Pancreas (tissue), 10 donors: Measurements from ENCODE around the gene B3GNT5. TPM values are rescaled to one million over a fixed set of nuclear protein-coding genes. Genes with fewer than 3 reads are reported as not detected.

ENCODE experiments used
- ATAC-seq, 4 donors: fragments of 200-7000 bp; cut with Tn5 transposase; one replicate each; pipeline versions ENCODE4 v1.8.0 to v1.9.1; 2020; ENCODE audit warnings: mild to moderate bottlenecking in 4 of 4, moderate library complexity in 4 of 4
- DNase-seq, 6 donors: peaks; one replicate each; pipeline ENCODE4 v3.0.0-alpha.2; 2020
- FAIRE-seq: peaks from 2 replicates; lab custom pipeline; 2012; peaks lifted over from hg19 to GRCh38; lab: Jason Lieb, UNC
- H3K27ac ChIP-seq, 4 donors: fragments of 200-600 bp; sonication (generic); 1 replicate in 3 of 4; 2 replicates in 1 of 4; pipeline versions ENCODE4 v1.5.0 to v1.8.0; 2020
- H3K27me3 ChIP-seq, 4 donors: fragments of 200-600 bp; one replicate each; pipeline ENCODE4 v1.8.0; 2021
- H3K36me3 ChIP-seq, 3 donors: fragments of 200-600 bp; sonication (generic) in 1 of 3; one replicate each; pipeline versions ENCODE4 v1.5.0 to v1.8.0; 2020 to 2021
- H3K4me1 ChIP-seq, 3 donors: fragments of 200-600 bp; one replicate each; pipeline ENCODE4 v1.8.0; 2021
- H3K4me3 ChIP-seq, 4 donors: fragments of 200-600 bp; sonication (generic) in 2 of 4; one replicate each; pipeline versions ENCODE4 v1.5.0 to v1.8.0; 2020 to 2021
- H3K9me3 ChIP-seq, 4 donors: fragments of 200-600 bp; one replicate each; pipeline ENCODE4 v1.8.0; 2021
- CTCF ChIP-seq, 4 donors: fragments of 200-600 bp; sonication (generic) in 3 of 4; IDR thresholded peaks; one replicate each; pipeline versions ENCODE4 v1.5.0 to v1.8.0; 2021; ENCODE audit warnings: antibody characterized with exemption in 4 of 4
- intact Hi-C, 3 donors: fragments of 100-400 bp; cut with DNase I; formaldehyde crosslinking; loops; one replicate each; pipeline versions ENCODE4 v1.11.1 to v1.14.2; 2022
- polyA plus RNA-seq, 2 donors: library from polyadenylated mRNA; stranded (reverse); fragments of 200-250 nt; gene quantifications; one replicate each; pipeline ENCODE4 v1.2.3, GENCODE V29; 2013
- total RNA-seq, 6 donors: library from RNA; stranded (reverse); fragmentation: NEBNext Ultra II Directional in 4 of 6; extraction: Animal tissue kit (Norgen Biotek cat#: 25700) in 4 of 6; gene quantifications; one replicate each; pipeline versions ENCODE4 v1.2.1 to v1.2.4, GENCODE V29; 2021 to 2023
- donor health status: healthy with polysubstance abuse.
- donor health status: DM: no; HTN: no; CAD: no; lungs with moderate emphysema.
- donor health status: DM: no; HTN: no; CAD: no.
- donor health status: control.
- donor health status: control.
- donor health status: Bipolar disorder and iron deficiency.
- donor health status: DM: yes; HTN: yes; CAD: no.
- donor health status: DM: no; HTN: no; CAD: no.
- donor health status: DM: no; HTN: no; CAD: no.
- donor health status: DM: yes; HTN: yes; CAD: no.

The B3GNT5 gene
- total and polyA plus RNA-seq, 8 donors, result 3.0 to 13.7 (median 5.2) TPM

- no peak overlapping the region for H3K27ac ChIP-seq
- FAIRE-seq (no peak), ATAC-seq (no peak), DNase-seq (no peak)
- H3K36me3 ChIP-seq, result no peaks in the 10 kb centered on the region
- H3K4me3 ChIP-seq, result no peak overlapping the region
- H3K4me1 ChIP-seq, result no peaks in the 10 kb centered on the region
- no peaks in the 10 kb centered on the region for H3K9me3 ChIP-seq
- intact Hi-C loops, result no loop called here
- no peak for TF ChIP-seq CTCF (IDR thresholded peaks at IDR 0.05)
- H3K27me3 ChIP-seq, result no peaks in the 10 kb centered on the region
Observed at GRCh38 chr3:183319371-183319770, 66.3 kb downstream of the B3GNT5 start.

Other genes starting within 250 kb of the B3GNT5 start
- 10 to 100 TPM; 25.3 to 57.0 (median 39.0) TPM for gene MCCC1, start 153.8 kb upstream of the B3GNT5 start, total RNA-seq
- gene MCCC1, start 153.8 kb upstream of the B3GNT5 start, polyA plus RNA-seq, result 10 to 100 TPM; 40.5 to 81.9 TPM
- 1 to 10 TPM; 1.7 to 4.4 (median 2.5) TPM for gene LAMP3, start 90.5 kb upstream of the B3GNT5 start, total RNA-seq
- gene LAMP3, start 90.5 kb upstream of the B3GNT5 start, polyA plus RNA-seq, result 1 to 10 TPM in 1 of 2 donors, under 1 TPM in 1; 0.96 to 1.0 TPM
- 1 to 10 TPM in 3 of 6 donors, under 1 TPM in 3; 0.54 to 2.0 (median 0.97) TPM for gene MCF2L2, start 175.4 kb downstream of the B3GNT5 start, total RNA-seq
- 1 to 10 TPM in 1 of 2 donors, under 1 TPM in 1; 0.80 to 1.8 TPM for gene MCF2L2, start 175.4 kb downstream of the B3GNT5 start, polyA plus RNA-seq